ENCODE results near the gene MAPKAP1. TPM values are rescaled to one million over a fixed set of nuclear protein-coding genes. Genes with fewer than 3 reads are reported as not detected.

MAPKAP1 gene
- total RNA-seq, 2 experiments from 2014 or later, result 55.3 to 57.9 TPM

DNA sequence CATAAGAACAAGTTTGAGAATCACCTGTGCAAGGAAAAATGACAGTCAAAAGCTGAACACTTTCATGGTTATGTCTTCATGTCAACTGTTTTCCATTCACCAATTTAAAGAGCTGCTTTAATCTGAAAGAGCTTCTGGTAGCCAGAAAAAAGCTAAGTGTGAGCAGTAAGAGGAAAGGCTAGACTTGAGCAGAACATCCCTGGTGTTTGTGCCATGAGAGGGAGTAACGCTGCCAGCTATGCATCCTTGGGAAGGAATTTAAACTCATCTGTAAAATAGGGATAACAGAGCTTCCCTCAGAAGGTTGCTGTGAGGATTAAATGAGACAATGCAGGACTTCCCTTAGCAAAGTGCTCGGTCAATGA, 193.7 kb downstream of the MAPKAP1 start:
- POLR2A ChIA-PET, result interaction anchor here (1.3 to 1.4 kb wide), 3 partner anchors 8 to 16 kb away, joined by 4 to 8 read pairs (median 5); no protein-coding TSS in a partner anchor
- no peak for DNase-seq
- CTCF ChIA-PET, result interaction anchor here (0.8 to 1.5 kb wide), 5 partner anchors 8 to 105 kb away, joined by 3 to 7 read pairs (median 4); no protein-coding TSS in a partner anchor
- Mint-ChIP-seq H3K36me3 (no peaks in the 10 kb centered on the region), H3K4me1 (ENCODE audit: low read depth) (peaks cover 15% of the 10 kb centered on the region), H3K27me3 (no peaks in the 10 kb centered on the region), H3K9me3 (no peaks in the 10 kb centered on the region), H3K4me3 (no peak overlapping the region), H3K27ac (no peak overlapping the region)
- intact Hi-C loops (cut with micrococcal nuclease), result loop anchor here (1.0 kb wide), 1 partner anchor 8 kb away; no protein-coding TSS in a partner anchor

GRCh38 chr9:125511789-125512660, 195.0 kb downstream of the MAPKAP1 start:
- Mint-ChIP-seq H3K27me3 (no peaks in the 10 kb centered on the region), H3K36me3 (no peaks in the 10 kb centered on the region), H3K4me1 (ENCODE audit: low read depth) (peaks cover 15% of the 10 kb centered on the region), H3K9me3 (no peaks in the 10 kb centered on the region), H3K4me3 (no peak overlapping the region), H3K27ac (no peak overlapping the region)
- DNase-seq, result no peak
- intact Hi-C loops (cut with micrococcal nuclease), result no loop called here
- ChIA-PET POLR2A (no interaction called here), CTCF (interaction anchor here (1.3 kb wide), 1 partner anchor 13 kb away, joined by 4 read pairs; no protein-coding TSS in a partner anchor)

- Mint-ChIP-seq H3K27ac (no peak overlapping the region), H3K36me3 (peaks cover 5% of the 10 kb centered on the region), H3K9me3 (no peaks in the 10 kb centered on the region), H3K4me1 (ENCODE audit: low read depth) (peaks cover 15% of the 10 kb centered on the region), H3K4me3 (no peak overlapping the region), H3K27me3 (no peaks in the 10 kb centered on the region)
- intact Hi-C loops (cut with micrococcal nuclease), result no loop called here
- no peak for DNase-seq
- ChIA-PET CTCF (no interaction called here), POLR2A (no interaction called here)
Observed at GRCh38 chr9:125510980-125511379, 196.0 kb downstream of the MAPKAP1 start.

- POLR2A ChIA-PET, result no interaction called here
- Mint-ChIP-seq H3K4me1 (ENCODE audit: low read depth) (peaks cover 14% of the 10 kb centered on the region), H3K27me3 (no peaks in the 10 kb centered on the region), H3K4me3 (no peak overlapping the region), H3K36me3 (peaks cover 16% of the 10 kb centered on the region), H3K9me3 (no peaks in the 10 kb centered on the region), H3K27ac (no peak overlapping the region)
- CTCF ChIA-PET, result no interaction called here
- no peak for DNase-seq
- intact Hi-C loops (cut with micrococcal nuclease), result no loop called here
Observed at GRCh38 chr9:125509476-125509875, 197.5 kb downstream of the MAPKAP1 start.

GRCh38 chr9:125508249-125508648, 198.8 kb downstream of the MAPKAP1 start:
- no peak for DNase-seq
- CTCF ChIA-PET, result interaction anchor here (0.6 kb wide), 1 partner anchor 346 kb away, joined by 3 read pairs; no protein-coding TSS in a partner anchor
- Mint-ChIP-seq H3K9me3 (no peaks in the 10 kb centered on the region), H3K4me1 (ENCODE audit: low read depth) (peaks cover 1% of the 10 kb centered on the region), H3K27ac (no peak overlapping the region), H3K27me3 (no peaks in the 10 kb centered on the region), H3K36me3 (peaks cover 16% of the 10 kb centered on the region), H3K4me3 (no peak overlapping the region)
- intact Hi-C loops (cut with micrococcal nuclease), result no loop called here
- POLR2A ChIA-PET, result no interaction called here

DNA sequence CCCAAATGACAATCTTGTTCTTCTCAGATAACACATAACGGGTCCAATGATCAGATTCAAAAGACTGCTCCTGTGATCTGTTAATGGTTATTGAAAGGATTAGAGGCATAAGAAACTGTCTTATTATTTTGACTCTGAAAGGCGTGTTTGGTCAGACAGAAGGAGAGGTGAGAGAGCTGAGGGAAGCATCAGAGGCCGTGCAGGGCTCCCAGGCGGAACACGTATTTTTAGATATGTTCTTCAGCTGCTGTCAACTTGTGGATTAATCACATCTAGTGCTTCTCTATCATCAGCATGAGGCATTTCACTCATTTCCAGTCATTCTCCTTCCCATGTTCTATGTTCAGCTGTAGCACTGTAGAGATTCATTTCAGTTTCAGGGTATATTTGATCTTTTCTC, 199.8 kb downstream of the MAPKAP1 start:
- Mint-ChIP-seq H3K4me3 (no peak overlapping the region), H3K27me3 (no peaks in the 10 kb centered on the region), H3K9me3 (no peaks in the 10 kb centered on the region), H3K4me1 (ENCODE audit: low read depth) (no peaks in the 10 kb centered on the region), H3K36me3 (peaks cover 21% of the 10 kb centered on the region), H3K27ac (no peak overlapping the region)
- no peak for DNase-seq
- intact Hi-C loops (cut with micrococcal nuclease), result no loop called here
- POLR2A ChIA-PET, result no interaction called here
- CTCF ChIA-PET, result no interaction called here

- Mint-ChIP-seq H3K36me3 (peaks cover 21% of the 10 kb centered on the region), H3K27me3 (no peaks in the 10 kb centered on the region), H3K4me1 (ENCODE audit: low read depth) (no peaks in the 10 kb centered on the region), H3K27ac (no peak overlapping the region), H3K4me3 (no peak overlapping the region), H3K9me3 (no peaks in the 10 kb centered on the region)
- no peak for DNase-seq
- intact Hi-C loops (cut with micrococcal nuclease), result no loop called here
- POLR2A ChIA-PET, result no interaction called here
- CTCF ChIA-PET, result no interaction called here
Observed at GRCh38 chr9:125505988-125506438, 201.0 kb downstream of the MAPKAP1 start.

GRCh38 chr9:125504616-125505015, 202.4 kb downstream of the MAPKAP1 start:
- no peaks in the 10 kb centered on the region for H3K27me3 Mint-ChIP-seq
- no peaks in the 10 kb centered on the region for H3K4me1 Mint-ChIP-seq (ENCODE audit: low read depth)
- no peaks in the 10 kb centered on the region for H3K9me3 Mint-ChIP-seq
- no peak overlapping the region for H3K4me3 Mint-ChIP-seq
- peaks cover 21% of the 10 kb centered on the region for H3K36me3 Mint-ChIP-seq
- H3K27ac Mint-ChIP-seq, result no peak overlapping the region
- intact Hi-C loops (cut with micrococcal nuclease), result no loop called here
- DNase-seq, result no peak
- ChIA-PET CTCF (no interaction called here), POLR2A (no interaction called here)

- Mint-ChIP-seq H3K9me3 (no peaks in the 10 kb centered on the region), H3K4me1 (ENCODE audit: low read depth) (no peaks in the 10 kb centered on the region), H3K27ac (no peak overlapping the region), H3K4me3 (no peak overlapping the region), H3K36me3 (peaks cover 1% of the 10 kb centered on the region), H3K27me3 (no peaks in the 10 kb centered on the region)
- no peak for DNase-seq
- ChIA-PET POLR2A (no interaction called here), CTCF (no interaction called here)
- intact Hi-C loops (cut with micrococcal nuclease), result no loop called here
Observed at GRCh38 chr9:125497906-125498305, 209.1 kb downstream of the MAPKAP1 start.

- DNase-seq, result no peak
- intact Hi-C loops (cut with micrococcal nuclease), result no loop called here
- no peaks in the 10 kb centered on the region for H3K9me3 Mint-ChIP-seq
- CTCF ChIA-PET, result no interaction called here
- POLR2A ChIA-PET, result no interaction called here
- H3K4me1 Mint-ChIP-seq (ENCODE audit: low read depth), result no peaks in the 10 kb centered on the region
- no peak overlapping the region for H3K27ac Mint-ChIP-seq
- H3K27me3 Mint-ChIP-seq, result no peaks in the 10 kb centered on the region
- H3K36me3 Mint-ChIP-seq, result no peaks in the 10 kb centered on the region
- no peak overlapping the region for H3K4me3 Mint-ChIP-seq
Observed at GRCh38 chr9:125497478-125497877, 209.5 kb downstream of the MAPKAP1 start.

DNA sequence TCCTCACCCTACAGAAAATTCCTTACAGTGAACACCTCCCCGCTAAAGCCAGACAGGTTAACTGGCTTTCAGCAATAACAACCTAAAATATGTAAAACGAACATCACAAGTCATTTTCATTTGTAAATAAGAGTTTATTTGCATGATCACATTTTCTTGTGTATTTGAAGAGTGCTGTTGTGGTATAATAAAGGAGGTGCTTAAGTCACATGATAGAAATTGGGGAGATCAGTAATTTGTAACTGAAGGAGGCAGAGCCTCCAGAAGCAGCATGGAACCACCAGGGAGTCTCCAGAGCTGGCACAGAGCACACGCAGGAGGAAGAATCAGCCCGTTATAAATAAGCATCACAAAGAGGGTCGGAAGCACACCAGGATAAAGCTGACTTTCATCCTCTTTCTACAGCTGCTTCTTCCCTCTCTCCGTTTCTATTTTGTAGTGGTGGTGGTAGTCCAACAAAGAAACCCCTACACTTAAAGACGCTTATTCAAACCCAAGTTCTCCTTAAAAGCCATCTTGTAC, 210.6 kb downstream of the MAPKAP1 start:
- CTCF ChIA-PET, result no interaction called here

DNA sequence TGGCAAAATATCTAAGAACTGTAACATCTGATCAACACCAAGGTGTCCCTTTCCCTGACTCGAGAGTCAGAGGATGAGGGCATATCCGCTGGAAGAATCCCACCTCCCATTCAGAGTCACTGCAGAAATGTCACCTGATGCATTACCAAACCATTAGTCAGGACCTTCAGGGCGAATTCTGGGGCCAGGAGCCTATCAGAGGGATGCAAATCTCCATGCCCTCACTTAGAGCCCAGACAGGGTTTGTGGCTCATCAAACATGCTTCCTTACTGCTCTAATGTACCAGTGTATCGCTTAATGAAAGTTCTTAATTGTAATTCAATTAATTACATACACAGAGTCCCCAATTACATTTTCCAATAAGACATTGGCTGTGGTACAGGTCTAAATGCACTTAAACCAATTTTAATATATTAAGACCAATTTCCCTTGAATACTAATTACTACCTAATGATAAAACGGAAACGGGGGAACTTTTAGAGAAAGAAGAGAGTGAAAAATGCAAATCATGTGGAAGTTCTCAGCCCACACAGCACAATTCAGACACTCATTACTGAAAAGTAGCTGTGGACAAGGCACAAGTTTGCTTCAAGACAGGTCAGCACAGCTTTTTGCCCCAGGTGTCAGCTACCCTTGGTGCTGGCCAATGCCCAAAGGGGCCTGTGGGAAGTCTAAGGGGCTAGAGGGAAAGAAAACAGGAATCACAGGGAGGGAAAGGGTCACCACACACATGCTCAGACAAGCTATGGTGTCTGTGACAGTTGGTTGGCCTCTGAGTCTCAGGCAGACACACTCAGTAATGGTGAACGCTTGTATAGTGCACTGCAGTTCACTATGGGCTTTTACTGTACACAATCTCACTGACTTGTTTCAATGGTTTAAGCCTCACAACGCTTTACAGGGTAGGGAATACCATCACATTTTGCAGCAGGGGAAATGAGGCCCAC, 211.6 kb downstream of the MAPKAP1 start:
- Mint-ChIP-seq H3K4me1 (ENCODE audit: low read depth) (no peaks in the 10 kb centered on the region), H3K27ac (no peak overlapping the region)
- CTCF ChIA-PET, result no interaction called here

More for the DNA sequence above, 210.6 kb downstream of the MAPKAP1 start:
- Mint-ChIP-seq H3K4me1 (ENCODE audit: low read depth) (no peaks in the 10 kb centered on the region), H3K36me3 (no peaks in the 10 kb centered on the region), H3K27me3 (no peaks in the 10 kb centered on the region), H3K27ac (no peak overlapping the region), H3K4me3 (no peak overlapping the region), H3K9me3 (no peaks in the 10 kb centered on the region)
- intact Hi-C loops (cut with micrococcal nuclease), result no loop called here
- POLR2A ChIA-PET, result no interaction called here
- DNase-seq, result no peak

More for the DNA sequence above, 211.6 kb downstream of the MAPKAP1 start:
- Mint-ChIP-seq H3K4me3 (no peak overlapping the region), H3K27me3 (no peaks in the 10 kb centered on the region), H3K36me3 (no peaks in the 10 kb centered on the region), H3K9me3 (no peaks in the 10 kb centered on the region)
- intact Hi-C loops (cut with micrococcal nuclease), result no loop called here
- POLR2A ChIA-PET, result no interaction called here
- no peak for DNase-seq

All from activated CD4-positive, alpha-beta memory T cell treated with anti-CD3 and anti-CD28 coated beads for 36 hours (primary cell).